ENCODE results near the gene MFN1.

Gene MFN1

GRCh38 chr3:179428876-179429548 lies 81.5 kb downstream of the MFN1 start:
- no peak for DNase-seq (ENCODE audit: extremely low read depth in 1 of 2, low read depth in 1 of 2)

- no peak for DNase-seq (ENCODE audit: extremely low read depth in 1 of 2, low read depth in 1 of 2)
Measured at GRCh38 chr3:179430277-179430870, 82.9 kb downstream of the MFN1 start.

GRCh38 chr3:179432021-179432420 lies 84.5 kb downstream of the MFN1 start:
- no peak for DNase-seq (ENCODE audit: extremely low read depth in 1 of 2, low read depth in 1 of 2)

- no peak for DNase-seq (ENCODE audit: extremely low read depth in 1 of 2, low read depth in 1 of 2)
Measured at GRCh38 chr3:179432451-179432850, 84.9 kb downstream of the MFN1 start.

GRCh38 chr3:179436517-179436916 lies 89.0 kb downstream of the MFN1 start:
- DNase-seq (ENCODE audit: extremely low read depth in 1 of 2, low read depth in 1 of 2) = no peak

GRCh38 chr3:179438841-179439240 lies 91.3 kb downstream of the MFN1 start:
- no peak for DNase-seq (ENCODE audit: extremely low read depth in 1 of 2, low read depth in 1 of 2)

All from activated CD8-positive, alpha-beta memory T cell treated with anti-CD3 and anti-CD28 coated beads for 1 hour (primary cell).